Measurements from ENCODE around the gene GPC6.

- TF ChIP-seq CTCF (IDR thresholded peaks at IDR 0.05) (no peak), POLR2A (IDR thresholded peaks at IDR 0.05) (no peak)
These were observed 12.1 kb downstream of the GPC6 start for GRCh38 chr13:93238711-93239110.
